ENCODE measurements around the gene PKMYT1.

DNA sequence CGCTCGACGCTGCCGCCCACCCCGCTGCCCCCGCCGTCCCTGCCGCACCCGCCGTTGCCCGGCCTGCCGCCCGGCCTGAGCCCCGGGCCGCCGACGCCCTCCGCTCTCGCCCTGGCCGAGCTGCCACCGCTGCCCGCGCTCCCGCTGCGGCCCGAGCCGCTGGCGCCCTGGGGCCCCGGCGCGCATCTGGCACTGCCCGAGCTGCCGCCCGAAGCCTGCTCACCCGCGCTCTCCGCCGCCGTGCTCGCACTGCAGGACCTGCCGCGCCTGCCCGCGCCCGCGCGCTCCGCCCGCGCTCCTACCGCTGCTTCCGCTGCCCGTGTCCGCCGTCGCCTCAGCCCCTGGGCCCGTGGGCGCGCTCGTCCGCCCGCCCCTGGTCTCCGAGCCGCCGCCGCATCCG lies 24.1 kb upstream of the PKMYT1 start:
- TF ChIP-seq SPI1 (IDR thresholded peaks at IDR 0.05; ENCODE audit: low read depth, low read length) (no peak), POLR2AphosphoS5 (IDR thresholded peaks at IDR 0.05; ENCODE audit: low read depth, low read length) (no peak), TAF1 (IDR thresholded peaks at IDR 0.05; ENCODE audit: low read depth, low read length) (no peak), POLR2A (IDR thresholded peaks at IDR 0.05; ENCODE audit: low read depth, low read length) (no peak)

All from GM12891 (cell line).